PC-9 (cell line): ENCODE data around the gene CA4. TPM values are rescaled to one million over a fixed set of nuclear protein-coding genes. Genes with fewer than 3 reads are reported as not detected.

Experiments used
- BruUV-seq: library from RNA; stranded (reverse); fragments of 400-500 nt; replicated peaks from 2 replicates; lab custom pipeline; 2021; lab: Mats Ljungman, UMichigan
- CTCF ChIA-PET: fragments of 300-600 bp; sonication (Branson Sonifier 250); formaldehyde crosslinking; loops from one replicate; lab custom pipeline; 2022; ENCODE audit warnings: antibody characterized with exemption; lab: Charles Lee
- POLR2A ChIA-PET: fragments of 300-600 bp; sonication (Branson Sonifier 250); formaldehyde crosslinking; loops from one replicate; lab custom pipeline; 2022; ENCODE audit warnings: antibody characterized with exemption; ENCODE audit not compliant: unreplicated experiment; lab: Charles Lee
- DNase-seq, 2 experiments: peaks; one replicate each; pipeline versions ENCODE4 v3.0.0 to v3.0.0-alpha.2; 2015 to 2022; ENCODE audit warnings: mixed read lengths in 1 of 2
- H2AFZ ChIP-seq: fragments of 200-600 bp; sonication (generic); 2 replicates; pipeline ENCODE4 v1.8.1; 2017; ENCODE audit warnings: antibody characterized with exemption
- H3F3A ChIP-seq: fragments of 200-600 bp; sonication (generic); 2 replicates; pipeline ENCODE4 v1.8.1; 2017; ENCODE audit warnings: antibody characterized with exemption, mild to moderate bottlenecking, low read depth; ENCODE audit not compliant: insufficient read depth
- H3K27ac ChIP-seq: fragments of 200-600 bp; sonication (generic); 2 replicates; pipeline ENCODE4 v1.6.1; 2016; ENCODE audit warnings: mixed run types
- H3K27me3 ChIP-seq: fragments of 200-600 bp; sonication (generic); 2 replicates; pipeline ENCODE4 v1.6.1; 2016; ENCODE audit warnings: low read depth, mixed run types; ENCODE audit not compliant: insufficient read depth
- H3K36me3 ChIP-seq: fragments of 200-600 bp; sonication (generic); 2 replicates; pipeline ENCODE4 v1.6.1; 2016; ENCODE audit warnings: low read depth, mixed run types
- H3K4me1 ChIP-seq: fragments of 200-600 bp; sonication (generic); replicated peaks from 2 replicates; pipeline ENCODE4 v1.6.1; 2016; ENCODE audit warnings: mixed run types; ENCODE audit not compliant: insufficient read depth
- H3K4me2 ChIP-seq: fragments of 200-600 bp; sonication (generic); 2 replicates; pipeline ENCODE4 v1.6.1; 2017; ENCODE audit warnings: mixed run types
- H3K4me3 ChIP-seq: fragments of 200-600 bp; sonication (generic); 2 replicates; pipeline ENCODE4 v1.6.1; 2016; ENCODE audit warnings: mixed run types
- H3K79me2 ChIP-seq: fragments of 200-600 bp; sonication (generic); 2 replicates; pipeline ENCODE4 v1.6.1; 2017; ENCODE audit warnings: low read depth, mixed run types
- H3K9me2 ChIP-seq: fragments of 200-600 bp; sonication (generic); 2 replicates; pipeline ENCODE4 v1.8.1; 2017; ENCODE audit warnings: mild to moderate bottlenecking; ENCODE audit not compliant: insufficient read depth
- H3K9me3 ChIP-seq: fragments of 200-600 bp; sonication (generic); 2 replicates; pipeline ENCODE4 v1.8.1; 2016; ENCODE audit warnings: low read depth; ENCODE audit not compliant: insufficient read depth
- H4K20me1 ChIP-seq: fragments of 200-600 bp; sonication (generic); 2 replicates; pipeline ENCODE4 v1.8.1; 2017; ENCODE audit not compliant: insufficient read depth
- CTCF ChIP-seq: fragments of 200-600 bp; sonication (generic); conservative IDR thresholded peaks from 2 replicates; pipeline ENCODE4 v1.6.1; 2017; ENCODE audit warnings: mixed run types, antibody characterized with exemption, mild to moderate bottlenecking, moderate library complexity
- EZH2 ChIP-seq: fragments of 200-600 bp; sonication (generic); IDR thresholded peaks from 2 replicates; pipeline ENCODE4 v1.8.0; 2017; ENCODE audit warnings: antibody characterized with exemption, low read depth
- intact Hi-C: fragments of 100-400 bp; cut with micrococcal nuclease; formaldehyde crosslinking; loops from one replicate; pipeline ENCODE4 v1.10.0; 2022; ENCODE audit not compliant: unreplicated experiment
- total RNA-seq: library from RNA; stranded (reverse); gene quantifications from 2 replicates; pipeline ENCODE4 v1.2.3, GENCODE V29; 2021

Gene CA4
- total RNA-seq, 1 experiment from 2014 or later: not detected

- CTCF ChIA-PET: no interaction called here
- Histone ChIP-seq H3K9me2 (no peaks in the 10 kb centered on the region), H3K27me3 (peaks cover 38% of the 10 kb centered on the region), H3K9me3 (no peaks in the 10 kb centered on the region), H3F3A (no peaks in the 10 kb centered on the region; the same call in 1 of the 2 replicates), H3K4me1 (peaks cover 8% of the 10 kb centered on the region; the same call in 1 of the 2 replicates), H3K4me2 (no peak overlapping the region), H2AFZ (no peak overlapping the region), H3K36me3 (no peaks in the 10 kb centered on the region), H3K27ac (no peak overlapping the region), H4K20me1 (no peaks in the 10 kb centered on the region), H3K4me3 (no peak overlapping the region), H3K79me2 (no peaks in the 10 kb centered on the region)
- no TSS peak for BruUV-seq
- no peak for TF ChIP-seq CTCF
- DNase-seq: no peak
- POLR2A ChIA-PET: no interaction called here
- intact Hi-C loops: no loop called here
These were observed 7.0 kb downstream of the CA4 start for GRCh38 chr17:60156746-60157145.

- no peaks in the 10 kb centered on the region for H3K9me2 ChIP-seq
- no peaks in the 10 kb centered on the region for H4K20me1 ChIP-seq
- TF ChIP-seq EZH2 (no peak), CTCF (no peak)
- H3K4me2 ChIP-seq: no peak overlapping the region
- CTCF ChIA-PET: no interaction called here
- no peak overlapping the region for H3K27ac ChIP-seq
- BruUV-seq: no TSS peak
- peaks cover 38% of the 10 kb centered on the region for H3K27me3 ChIP-seq
- no peaks in the 10 kb centered on the region for H3K79me2 ChIP-seq
- intact Hi-C loops: no loop called here
- H3K4me3 ChIP-seq: no peak overlapping the region
- POLR2A ChIA-PET: no interaction called here
- H3K4me1 ChIP-seq: peaks cover 1% of the 10 kb centered on the region; the same call in 1 of the 2 replicates
- H2AFZ ChIP-seq: no peak overlapping the region
- no peaks in the 10 kb centered on the region; the same call in 1 of the 2 replicates for H3F3A ChIP-seq
- DNase-seq: no peak
- no peaks in the 10 kb centered on the region for H3K9me3 ChIP-seq
- no peaks in the 10 kb centered on the region for H3K36me3 ChIP-seq
These were observed 7.8 kb downstream of the CA4 start for GRCh38 chr17:60157487-60158040.

GRCh38 chr17:60158751-60159478 is 9.1 kb downstream of the CA4 start:
- H3K9me3 ChIP-seq: no peaks in the 10 kb centered on the region
- no TSS peak for BruUV-seq
- peaks cover 38% of the 10 kb centered on the region for H3K27me3 ChIP-seq
- no peaks in the 10 kb centered on the region for H3K9me2 ChIP-seq
- DNase-seq: no peak
- intact Hi-C loops: no loop called here
- H3K4me3 ChIP-seq: no peak overlapping the region
- no peak overlapping the region for H3K27ac ChIP-seq
- POLR2A ChIA-PET: no interaction called here
- CTCF ChIA-PET: no interaction called here
- no peak overlapping the region for H3K4me2 ChIP-seq
- H2AFZ ChIP-seq: no peak overlapping the region
- no peaks in the 10 kb centered on the region for H3K36me3 ChIP-seq
- no peaks in the 10 kb centered on the region for H3K4me1 ChIP-seq
- TF ChIP-seq CTCF (no peak), EZH2 (no peak)
- no peaks in the 10 kb centered on the region for H3F3A ChIP-seq
- no peaks in the 10 kb centered on the region for H3K79me2 ChIP-seq
- no peaks in the 10 kb centered on the region for H4K20me1 ChIP-seq
